Breast epithelium (tissue), 3 donors: ENCODE data around the gene IER3.

Source experiments
- CTCF ChIP-seq, 3 donors: fragments of 450-650 bp; IDR thresholded peaks; one replicate each; pipeline ENCODE4 v1.5.1; 2016 to 2017; ENCODE audit warnings: antibody characterized with exemption in 3 of 3, mild to moderate bottlenecking in 3 of 3, moderate library complexity in 3 of 3
- POLR2AphosphoS5 ChIP-seq, 3 donors: sonication (generic); formaldehyde crosslinking; IDR thresholded peaks; one replicate each; pipeline ENCODE4 v1.6.1; 2017; ENCODE audit warnings: antibody characterized with exemption in 3 of 3

- no peak for TF ChIP-seq CTCF (IDR thresholded peaks at IDR 0.05)
- TF ChIP-seq POLR2AphosphoS5 (IDR thresholded peaks at IDR 0.05), result no peak
These were observed 35.1 kb downstream of the IER3 start for GRCh38 chr6:30709101-30709868.
